HG03280 (cell line): ENCODE data around the gene LDLRAD3.
"Not testable (repeated sequence)": the region's sequence is repeated elsewhere in the genome, so short reads cannot be mapped to it uniquely, and the experiment has no call there.

ENCODE experiments used
- ATAC-seq: cut with Tn5 transposase; IDR thresholded peaks from one replicate; pipeline ENCODE4 v1.9.1; 2021; ENCODE audit warnings: mild to moderate bottlenecking, moderate library complexity; ENCODE audit not compliant: unreplicated experiment

Gene LDLRAD3

DNA sequence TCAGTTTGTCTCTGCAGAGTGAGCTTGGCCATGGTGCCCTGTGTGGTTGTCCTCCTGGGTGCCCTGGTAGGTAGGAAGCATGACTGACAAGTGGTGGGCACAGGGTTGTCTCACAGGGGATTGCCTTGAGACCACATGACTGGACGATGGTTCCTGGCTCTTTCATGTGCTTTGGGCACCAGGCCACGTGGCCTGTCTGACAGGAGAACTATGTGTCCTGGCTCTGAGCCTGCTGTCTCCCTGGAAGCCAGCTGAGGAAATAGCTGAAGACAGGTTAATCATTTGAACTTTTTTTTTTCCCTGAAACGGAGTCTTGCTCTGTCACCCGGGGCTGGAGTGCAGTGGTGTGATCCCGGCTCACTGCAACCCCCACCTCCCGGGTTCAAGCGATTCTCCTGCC, 93.2 kb downstream of the LDLRAD3 start:
- ATAC-seq: no peak

DNA sequence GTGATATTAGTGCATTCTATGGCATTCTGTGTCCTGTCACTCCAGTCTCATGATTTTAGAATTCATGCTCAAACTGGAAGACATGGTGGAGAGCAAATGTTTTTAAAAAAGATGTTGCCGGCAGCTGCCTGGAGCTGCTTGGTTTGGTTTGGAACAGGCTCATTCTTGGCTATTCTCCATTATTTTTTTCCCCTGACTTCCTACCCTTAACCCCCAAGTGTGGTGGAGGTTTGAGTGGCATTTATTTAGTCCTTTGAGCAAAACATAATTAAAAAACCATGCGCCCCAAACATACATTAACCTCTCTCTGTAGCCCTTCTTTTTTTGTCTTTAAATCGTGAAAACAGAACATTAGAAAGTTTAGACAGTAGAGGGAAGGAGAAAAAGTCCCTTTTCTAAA, 94.7 kb downstream of the LDLRAD3 start:
- no peak for ATAC-seq

DNA sequence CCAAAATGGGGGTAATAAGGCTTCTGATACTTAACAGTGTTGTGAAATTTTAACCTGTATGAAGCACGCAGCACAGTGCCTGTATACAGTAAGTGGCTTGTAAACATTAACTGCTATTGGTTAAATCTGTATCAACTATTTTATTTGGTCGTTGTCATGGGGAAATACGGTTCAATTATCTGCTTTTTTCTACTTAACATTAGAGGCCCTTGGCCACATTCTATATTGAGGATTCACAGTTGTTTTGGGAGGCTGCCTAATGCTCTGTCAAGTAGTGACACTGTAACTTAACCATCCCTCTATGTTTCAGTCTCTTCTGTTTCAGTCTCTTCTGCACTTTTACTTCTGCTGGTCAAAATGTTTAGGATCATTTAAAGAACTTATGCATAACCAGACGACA, 95.6 kb downstream of the LDLRAD3 start:
- no peak for ATAC-seq

DNA sequence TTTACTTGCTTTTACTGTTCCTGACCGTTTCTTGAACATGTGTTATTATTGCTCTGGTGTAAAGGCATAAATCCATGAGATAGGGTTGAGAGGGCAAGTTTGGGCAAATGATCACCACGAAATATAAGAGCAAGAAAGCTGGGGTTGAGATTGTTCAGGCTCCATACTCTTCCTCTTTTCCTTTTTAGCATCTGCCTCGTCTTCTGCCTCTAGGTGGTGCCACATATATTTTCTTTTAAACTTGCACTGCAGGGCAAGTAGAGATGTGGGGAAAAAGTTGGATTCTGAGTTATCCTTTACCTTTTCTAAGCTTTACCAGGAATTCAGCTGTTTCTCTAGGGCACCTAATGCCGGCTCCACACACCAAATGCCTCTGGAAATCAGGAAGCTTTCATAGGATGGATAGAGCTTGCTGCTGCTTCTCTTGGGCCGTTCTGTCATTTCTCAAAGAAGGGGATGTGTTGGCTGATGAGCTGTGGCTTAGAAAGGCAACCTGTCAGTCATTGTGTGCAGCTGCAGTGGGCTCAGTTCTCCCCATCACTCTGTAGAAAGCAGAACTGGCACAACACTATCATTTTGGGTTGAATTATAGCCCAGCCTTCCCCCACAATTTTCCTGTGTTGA, 98.2 kb downstream of the LDLRAD3 start:
- no peak for ATAC-seq

DNA sequence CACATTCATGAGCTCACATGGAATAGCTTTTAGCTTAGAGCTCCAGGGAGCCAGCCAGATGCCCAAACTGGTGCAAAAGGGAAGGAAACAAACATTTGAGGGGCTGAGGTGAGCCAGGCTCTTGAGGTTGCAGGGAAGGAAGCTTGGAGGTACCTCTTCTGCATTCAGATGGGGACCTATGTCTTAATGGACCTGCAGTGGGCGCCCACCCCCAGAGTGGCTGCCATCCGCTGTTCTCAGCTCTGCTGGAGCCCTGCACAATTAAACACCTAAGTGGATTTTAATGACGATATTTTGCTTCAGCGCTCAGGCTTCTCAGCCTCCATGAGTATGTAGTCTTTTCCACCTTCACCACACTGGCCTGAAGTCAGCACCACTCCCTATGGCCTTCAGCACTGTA, 100.8 kb downstream of the LDLRAD3 start:
- ATAC-seq: no peak

DNA sequence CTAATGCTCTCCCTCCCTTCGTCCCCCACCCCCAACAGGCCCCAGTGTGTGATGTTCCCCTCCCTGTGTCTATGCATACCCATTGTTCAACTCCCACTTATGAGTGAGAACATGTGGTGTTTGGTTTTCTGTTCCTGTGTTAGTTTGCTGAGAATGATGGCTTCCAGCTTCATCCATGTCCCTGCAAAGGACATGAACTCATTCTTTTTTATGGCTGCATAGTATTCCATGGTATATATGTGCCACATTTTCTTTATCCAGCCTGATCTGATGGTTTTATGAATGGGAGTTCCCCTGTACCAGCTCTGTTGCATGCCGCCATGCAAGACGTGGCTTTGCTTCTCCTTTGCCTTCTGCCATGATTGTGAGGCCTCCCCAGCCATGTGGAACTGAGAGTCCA, 102.1 kb downstream of the LDLRAD3 start:
- not testable (repeated sequence) for ATAC-seq

DNA sequence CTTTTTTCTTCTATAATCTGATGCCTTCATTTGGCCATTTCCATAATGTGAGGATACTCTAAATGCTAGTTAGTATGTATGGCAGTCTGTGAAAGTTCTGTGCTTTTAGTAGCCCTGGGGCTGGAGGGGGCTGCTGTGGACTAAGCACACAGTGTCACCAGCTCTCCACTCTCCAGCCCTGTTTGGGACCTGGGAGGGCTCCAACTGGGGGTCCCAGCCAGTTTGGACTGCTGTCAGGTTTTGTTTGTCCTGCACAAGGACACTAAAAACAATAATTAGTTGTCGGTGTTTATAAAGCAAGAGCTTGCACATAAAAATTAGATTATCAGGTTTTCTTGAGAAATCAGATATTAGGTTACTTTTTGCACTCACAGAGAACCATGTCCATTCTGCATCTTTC, 103.1 kb downstream of the LDLRAD3 start:
- no peak for ATAC-seq

DNA sequence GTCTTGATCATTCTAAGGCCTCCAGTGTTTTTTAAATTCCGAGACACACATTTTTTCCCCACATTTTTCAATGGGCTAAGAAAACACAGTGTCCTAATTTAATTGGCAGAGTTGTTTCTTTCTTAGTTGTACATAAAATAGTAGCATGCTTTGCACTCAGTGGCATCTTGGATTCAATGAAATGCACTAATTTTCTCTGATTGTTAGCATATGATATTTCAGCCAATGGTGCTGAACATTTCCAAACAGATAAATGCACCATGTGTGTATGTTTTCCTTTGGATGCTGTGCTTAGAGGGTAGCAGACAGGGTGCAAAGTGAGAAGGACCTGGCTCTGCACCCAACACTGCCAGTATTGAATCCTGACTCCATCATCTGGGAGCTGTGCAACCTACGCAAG, 103.5 kb downstream of the LDLRAD3 start:
- no peak for ATAC-seq

DNA sequence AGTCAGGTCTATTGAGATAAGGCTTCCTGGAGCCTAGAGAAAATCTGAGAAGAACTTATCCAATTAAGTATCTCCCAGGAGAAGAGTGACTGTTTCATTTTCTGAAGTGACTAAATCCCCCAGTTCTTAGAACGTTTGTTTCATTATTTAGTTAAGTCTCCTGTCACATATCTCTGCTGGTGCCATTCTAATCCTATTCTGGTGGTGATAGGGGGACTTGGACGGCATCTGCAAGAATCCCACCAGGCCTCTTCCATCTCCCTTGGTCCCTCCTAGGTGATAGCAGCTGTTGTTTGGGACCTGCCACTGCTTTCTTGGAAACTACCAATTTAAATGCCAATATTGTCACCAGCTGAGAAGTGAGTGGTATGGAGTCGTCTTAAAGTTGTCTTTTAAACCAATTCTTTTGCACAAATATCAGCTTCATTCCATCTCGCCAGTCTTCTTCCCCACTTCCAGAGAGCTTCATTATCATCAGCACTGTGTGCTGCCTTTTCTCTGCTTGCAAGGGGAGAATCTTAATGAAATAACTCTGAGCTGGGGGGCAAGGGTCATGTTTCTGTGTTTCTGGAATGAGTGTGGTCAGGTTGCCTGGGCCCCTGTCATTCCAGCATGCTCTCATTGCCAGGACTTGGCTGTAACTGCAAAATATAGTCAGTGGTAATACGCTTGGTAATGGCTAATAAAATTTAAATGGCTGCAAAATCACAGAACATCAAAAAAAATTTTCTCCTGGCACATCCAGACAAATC, 104.8 kb downstream of the LDLRAD3 start:
- no peak for ATAC-seq

DNA sequence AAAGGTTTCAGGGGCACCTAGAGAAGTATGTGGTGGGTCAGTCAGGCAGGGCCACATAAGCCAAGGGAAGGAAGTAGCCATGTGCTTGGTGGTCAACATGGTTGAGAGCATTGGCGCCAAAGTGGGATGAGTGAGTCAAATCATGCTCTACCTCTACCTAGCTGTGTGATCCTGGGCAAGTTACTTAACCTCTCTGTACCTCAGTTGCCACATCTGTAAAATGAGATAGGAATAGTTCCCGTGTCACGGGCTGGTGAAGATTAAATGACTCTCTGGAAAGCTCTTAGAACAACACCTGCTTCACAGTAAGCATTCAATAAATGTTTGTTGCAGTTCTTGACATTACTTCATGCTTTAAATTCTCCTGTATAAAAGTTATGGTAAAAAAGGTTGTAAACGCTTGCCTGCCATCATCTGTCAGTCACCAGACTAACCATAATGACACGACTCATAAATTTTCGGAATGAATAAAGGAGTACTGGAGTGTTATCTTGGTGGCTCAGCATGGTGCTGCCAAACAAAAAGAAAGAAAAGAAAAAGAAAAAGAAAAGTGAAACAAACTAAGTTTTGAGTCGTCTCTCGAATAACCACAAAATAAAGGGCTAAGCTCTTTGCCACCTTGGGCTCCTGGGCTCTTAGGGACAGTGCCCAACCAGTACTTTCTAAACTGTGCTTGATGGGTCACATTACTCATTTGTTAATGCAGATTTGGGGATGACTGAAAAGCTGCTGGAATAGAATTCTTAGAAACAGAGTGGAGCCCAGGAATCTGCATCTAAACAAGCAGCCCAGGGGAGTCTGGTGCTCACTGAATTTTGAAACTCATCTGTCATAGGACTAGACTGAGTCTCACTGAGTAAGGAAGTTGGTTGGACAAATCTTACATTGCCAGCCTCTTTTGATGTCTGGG, 107.6 kb downstream of the LDLRAD3 start:
- no peak for ATAC-seq

DNA sequence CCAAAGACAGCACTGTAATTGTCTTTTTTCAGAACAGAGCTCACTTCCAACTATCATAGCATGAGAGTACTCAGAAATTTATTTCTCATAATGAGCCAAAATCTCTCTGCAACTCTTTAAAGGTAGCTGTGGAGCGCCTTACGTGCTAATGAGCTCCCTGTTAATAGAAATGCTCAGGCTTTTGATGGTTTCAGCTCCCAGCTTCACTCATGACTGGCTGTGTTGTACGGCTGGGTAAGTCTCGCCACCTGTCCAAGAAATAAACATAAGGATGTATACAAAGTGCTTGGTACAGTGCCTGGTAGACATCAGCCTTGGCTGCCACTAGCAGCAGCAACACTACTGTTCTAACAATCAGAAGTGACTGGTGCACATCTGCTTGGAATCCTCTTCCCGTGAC, 109.4 kb downstream of the LDLRAD3 start:
- ATAC-seq: no peak

DNA sequence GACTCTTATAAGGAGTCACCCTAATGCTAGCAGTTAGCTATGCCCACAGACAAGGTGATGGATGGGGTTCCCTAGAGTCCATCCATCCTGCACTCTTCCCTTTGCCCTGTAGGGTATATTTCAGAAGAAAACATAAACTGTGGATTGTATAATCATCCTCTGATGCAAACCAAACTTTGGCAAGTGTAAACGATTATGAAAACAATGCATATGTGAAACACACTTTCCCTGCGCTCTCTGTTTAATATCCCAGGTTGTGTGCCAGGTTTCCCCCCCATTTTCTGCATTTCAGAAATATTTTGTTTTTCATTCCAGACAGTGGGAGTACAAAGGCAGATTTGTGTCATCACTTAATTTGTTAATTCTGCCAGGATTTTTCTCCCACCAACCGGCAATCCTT, 110.0 kb downstream of the LDLRAD3 start:
- no peak for ATAC-seq

DNA sequence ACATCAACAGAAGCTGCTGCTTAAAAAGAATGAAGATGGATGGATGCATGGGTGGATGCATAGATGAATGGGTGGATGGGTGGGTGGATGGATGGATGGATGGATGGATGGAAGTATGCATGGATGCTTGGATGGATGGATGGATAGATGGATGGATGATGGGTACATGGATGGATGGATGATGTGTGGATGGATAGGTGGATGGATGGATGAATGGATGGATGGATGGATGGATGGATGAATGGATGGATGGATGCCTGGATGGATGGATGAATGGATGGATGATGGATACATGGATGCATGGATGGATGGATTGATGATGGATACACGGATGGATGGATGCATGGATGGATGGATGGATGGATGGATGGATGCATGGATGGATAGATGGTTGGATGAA, 110.8 kb downstream of the LDLRAD3 start:
- no peak for ATAC-seq

DNA sequence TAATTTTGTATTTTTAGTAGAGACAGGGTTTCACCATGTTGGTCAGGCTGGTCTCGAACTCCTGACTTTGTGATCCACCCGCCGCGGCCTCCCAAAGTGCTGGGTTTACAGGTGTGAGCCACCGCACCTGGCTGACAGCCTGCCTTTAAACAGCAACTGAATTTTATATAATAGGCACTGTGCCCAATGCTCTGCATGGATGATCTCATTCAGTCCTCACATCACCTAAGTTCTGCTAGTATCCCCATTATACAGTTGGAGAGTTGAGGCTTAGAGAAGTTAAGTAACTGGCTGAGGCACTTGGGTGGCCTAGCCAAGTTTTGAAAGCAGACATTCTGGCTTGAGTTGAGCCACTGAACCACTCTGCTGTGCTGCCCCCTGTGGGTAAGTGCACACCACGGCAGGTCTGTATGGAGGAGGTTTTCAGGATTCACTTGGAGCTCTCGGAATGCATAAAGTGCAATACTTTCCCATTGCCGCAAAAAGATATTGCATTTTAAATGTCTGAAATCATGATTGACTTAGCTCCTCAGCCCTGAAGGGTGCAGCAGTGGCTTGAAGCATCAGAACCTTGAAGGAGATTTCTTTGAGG, 112.4 kb downstream of the LDLRAD3 start:
- no peak for ATAC-seq

DNA sequence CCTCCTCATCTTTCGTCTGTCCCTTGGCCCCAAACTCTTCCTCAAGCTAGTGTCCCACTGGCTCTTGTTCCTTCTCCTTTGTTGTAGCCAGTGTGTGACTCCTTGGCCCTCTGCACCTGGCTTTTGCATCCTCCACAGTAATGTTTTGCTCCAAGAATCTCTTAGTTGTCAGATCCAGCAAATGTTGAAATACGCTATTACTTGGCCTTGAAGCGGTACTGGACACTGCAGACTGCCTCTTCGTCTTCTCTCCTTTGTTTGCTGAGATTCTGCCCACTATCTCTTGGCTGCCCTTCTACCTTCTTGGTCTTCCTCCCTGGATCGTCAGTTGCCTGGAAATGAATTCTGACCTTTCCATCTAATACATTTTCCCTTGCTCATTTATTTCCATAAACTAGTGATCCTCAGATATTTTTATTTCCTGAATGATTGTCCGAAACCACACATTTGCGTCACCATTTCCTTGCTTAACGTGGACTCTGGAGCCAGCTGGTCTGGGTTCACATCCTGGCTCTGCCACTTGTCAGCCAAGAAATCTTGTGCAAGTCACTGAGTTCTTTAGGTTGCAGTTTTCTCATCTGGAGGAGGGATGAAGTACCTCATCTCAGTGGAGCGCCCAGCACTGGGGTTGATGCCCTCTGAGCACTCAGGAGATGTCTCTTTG, 113.6 kb downstream of the LDLRAD3 start:
- no peak for ATAC-seq

DNA sequence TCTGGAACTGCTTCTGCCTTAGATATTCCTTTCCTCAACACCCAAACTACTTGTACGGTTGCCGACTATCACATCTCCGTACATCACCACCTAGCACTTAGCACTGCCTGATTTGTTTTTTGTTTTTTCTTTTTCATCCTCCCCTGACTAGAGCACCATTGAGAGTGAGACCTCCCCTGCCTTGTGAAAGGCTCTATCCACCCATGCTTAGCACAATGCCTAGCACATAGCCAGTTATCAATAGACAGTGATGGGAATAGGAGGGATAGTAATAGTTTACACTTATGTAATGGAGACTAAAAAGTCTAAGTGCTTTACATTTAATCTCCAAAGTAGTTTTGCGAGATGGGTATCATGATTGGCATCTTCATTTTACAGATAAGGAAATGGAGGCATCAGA, 115.8 kb downstream of the LDLRAD3 start:
- no peak for ATAC-seq

DNA sequence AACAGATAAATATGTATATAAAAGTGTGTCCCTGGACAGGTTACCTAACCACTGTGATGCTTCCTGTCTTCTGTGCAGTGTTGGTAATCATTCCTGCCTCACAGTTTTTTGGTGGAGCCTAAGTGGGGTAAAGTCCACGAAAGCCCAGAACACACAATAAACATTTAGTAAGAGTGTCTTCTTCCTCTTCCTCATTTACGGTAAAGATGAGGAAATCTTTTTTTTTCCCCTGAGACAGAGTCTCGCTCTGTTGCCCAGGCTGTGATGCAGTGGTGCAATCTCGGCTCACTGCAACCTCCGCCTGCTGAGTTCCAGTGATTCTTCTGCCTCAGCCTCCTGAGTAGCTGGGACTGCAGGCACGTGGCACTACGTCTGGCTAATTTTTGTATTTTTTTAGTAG, 117.1 kb downstream of the LDLRAD3 start:
- no peak for ATAC-seq

DNA sequence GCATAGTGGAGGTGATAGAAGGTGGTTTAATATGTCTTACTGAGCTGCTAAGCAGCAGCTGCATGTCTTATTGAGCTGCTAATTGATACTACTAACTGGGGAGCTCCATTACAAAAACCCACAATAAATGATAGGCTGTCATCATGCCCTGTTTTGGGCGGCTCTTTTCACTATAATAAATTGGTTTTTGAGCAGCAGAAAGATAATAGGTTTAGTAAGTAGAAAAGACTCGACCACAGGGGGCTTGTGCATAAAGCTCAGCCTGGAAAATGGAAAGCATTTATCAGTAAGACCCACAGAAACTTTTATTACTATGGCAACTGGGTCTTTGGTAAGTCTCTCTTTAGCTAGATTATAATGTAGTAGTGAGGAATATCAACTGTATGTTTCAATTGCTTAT, 117.6 kb downstream of the LDLRAD3 start:
- ATAC-seq: no peak

DNA sequence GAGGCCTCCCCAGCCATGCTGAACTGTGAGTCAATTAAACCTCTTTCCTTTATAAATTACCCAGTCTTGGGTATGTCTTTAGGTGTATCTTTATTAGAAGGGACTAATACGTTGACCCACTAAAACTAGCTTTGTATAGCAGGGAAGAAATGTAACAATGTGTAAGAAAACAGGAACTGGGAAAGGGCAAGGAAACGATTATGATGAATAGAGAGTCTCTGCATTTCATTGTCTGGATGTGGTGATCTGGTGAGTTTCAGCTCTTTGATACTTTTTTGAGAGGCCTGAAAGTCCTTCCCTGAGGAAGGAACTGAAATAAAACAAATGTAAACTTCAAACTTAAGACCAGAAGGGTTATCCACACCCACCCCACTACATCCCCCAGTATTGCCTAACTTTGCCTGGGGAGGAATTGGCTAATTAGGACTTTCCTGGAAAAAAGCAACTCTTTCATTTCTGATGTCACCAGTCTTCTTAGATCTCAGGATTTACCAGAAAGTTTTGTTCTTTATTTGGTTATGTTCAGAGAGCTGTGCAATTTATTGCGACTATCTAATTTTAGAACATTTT, 119.0 kb downstream of the LDLRAD3 start:
- ATAC-seq: no peak

DNA sequence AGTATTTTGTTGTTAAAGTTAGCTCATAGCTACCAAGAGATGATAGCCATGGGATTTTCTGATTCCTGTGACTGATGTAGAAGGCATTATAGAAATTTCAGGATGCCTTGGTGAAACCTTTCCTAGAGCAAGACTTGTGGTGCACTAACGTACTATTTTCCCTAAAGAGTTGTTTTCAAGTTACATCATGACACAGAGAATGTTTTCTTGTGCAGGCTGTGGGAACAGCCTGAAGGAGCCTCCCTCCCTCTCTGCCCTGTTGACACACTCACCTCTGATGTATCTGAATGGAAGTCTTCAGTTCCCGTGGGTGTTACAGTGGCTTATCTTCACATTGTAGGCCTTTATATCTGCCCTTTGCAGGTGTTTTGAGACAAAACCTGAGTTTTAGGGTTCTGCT, 121.6 kb downstream of the LDLRAD3 start:
- no peak for ATAC-seq

DNA sequence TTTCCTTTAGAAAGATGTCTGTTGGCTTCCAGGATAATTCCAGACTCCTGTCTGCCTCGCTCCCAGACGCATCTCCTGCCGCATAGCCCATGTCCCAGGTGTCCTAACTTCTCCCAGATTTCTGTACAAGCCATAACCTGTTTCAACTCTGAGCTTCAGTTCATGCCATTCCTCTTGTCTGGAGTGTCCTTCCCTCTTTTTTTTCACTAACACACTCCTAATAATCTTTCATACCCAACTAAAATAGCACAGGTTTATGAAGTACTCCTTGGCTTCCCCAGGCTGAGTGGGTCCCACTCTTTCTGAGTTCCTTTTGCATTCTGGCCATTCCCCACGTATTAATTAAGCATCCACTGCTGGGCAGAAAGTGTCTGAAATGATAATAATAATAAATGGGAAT, 123.0 kb downstream of the LDLRAD3 start:
- no peak for ATAC-seq
